HEK293 (cell line): ENCODE results near the gene PTH1R.

Source experiments
- MYNN ChIP-seq: fragments of 450-650 bp; formaldehyde crosslinking; IDR thresholded peaks from 2 replicates; pipeline ENCODE4 v1.5.1; 2016; ENCODE audit warnings: missing biosample characterization, missing genetic modification characterization, borderline replicate concordance
- TCF7L2 ChIP-seq: IDR thresholded peaks from 2 replicates; pipeline ENCODE4 v1.6.1; 2011; ENCODE audit warnings: low read depth, mild to moderate bottlenecking, inconsistent platforms, low read length, moderate library complexity, borderline replicate concordance
- TRIM28 ChIP-seq: IDR thresholded peaks from 2 replicates; pipeline ENCODE4 v1.6.1; 2011; ENCODE audit warnings: low read length, control low read depth, borderline replicate concordance
- ZIC2 ChIP-seq: fragments of 450-650 bp; formaldehyde crosslinking; IDR thresholded peaks from 2 replicates; pipeline ENCODE4 v1.5.1; 2016; ENCODE audit warnings: missing biosample characterization, missing genetic modification characterization
- ZNF174 ChIP-seq: fragments of 450-650 bp; formaldehyde crosslinking; IDR thresholded peaks from 2 replicates; pipeline ENCODE4 v1.5.0; 2017; ENCODE audit warnings: missing biosample characterization, mild to moderate bottlenecking, missing genetic modification characterization
- ZNF239 ChIP-seq: fragments of 450-650 bp; formaldehyde crosslinking; IDR thresholded peaks from 2 replicates; pipeline ENCODE4 v1.5.1; 2016; ENCODE audit warnings: missing biosample characterization, missing genetic modification characterization
- ZNF311 ChIP-seq: fragments of 450-650 bp; formaldehyde crosslinking; IDR thresholded peaks from 2 replicates; pipeline ENCODE4 v1.5.1; 2017; ENCODE audit warnings: missing biosample characterization, missing genetic modification characterization, borderline replicate concordance
- ZNF394 ChIP-seq: fragments of 450-650 bp; formaldehyde crosslinking; IDR thresholded peaks from 2 replicates; pipeline ENCODE4 v1.5.1; 2016; ENCODE audit warnings: missing biosample characterization, missing genetic modification characterization, mild to moderate bottlenecking, moderate library complexity, borderline replicate concordance
- ZNF416 ChIP-seq: fragments of 450-650 bp; formaldehyde crosslinking; IDR thresholded peaks from 2 replicates; pipeline ENCODE4 v1.5.1; 2016; ENCODE audit warnings: missing biosample characterization, missing genetic modification characterization
- ZNF837 ChIP-seq: fragments of 450-650 bp; formaldehyde crosslinking; IDR thresholded peaks from 2 replicates; pipeline ENCODE4 v1.5.1; 2016; ENCODE audit warnings: missing biosample characterization, missing genetic modification characterization
- TF ChIP-seq, protein P1 (sequence below): fragments of 450-650 bp; formaldehyde crosslinking; IDR thresholded peaks from 2 replicates; pipeline ENCODE4 v1.5.1; 2016; ENCODE audit warnings: missing biosample characterization, missing genetic modification characterization
- TF ChIP-seq, protein P2 (sequence below): fragments of 450-650 bp; formaldehyde crosslinking; IDR thresholded peaks from 2 replicates; pipeline ENCODE4 v1.5.1; 2016; ENCODE audit warnings: missing biosample characterization, missing genetic modification characterization

DNA sequence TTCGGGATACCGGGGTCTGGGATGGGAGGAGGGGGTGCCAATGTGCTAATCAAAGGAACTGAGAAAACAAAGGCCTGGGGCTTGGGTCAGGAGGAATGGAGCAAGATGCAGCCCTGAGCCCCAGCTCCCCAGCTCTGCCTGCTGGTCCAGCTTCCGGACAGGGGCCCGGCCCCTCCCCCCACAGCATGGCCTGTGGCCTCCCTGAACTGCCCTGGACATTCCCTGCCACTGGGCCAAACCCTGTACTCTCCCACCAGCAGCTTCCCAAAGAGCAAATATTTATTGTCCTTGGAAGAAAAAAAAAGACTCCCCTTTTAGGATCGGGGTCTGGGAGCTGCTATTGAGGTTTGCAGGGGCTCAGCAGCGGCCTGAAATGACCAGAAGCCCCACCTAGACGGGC, 8.6 kb upstream of the PTH1R start:
- no peak for TF ChIP-seq ZNF239 (tag by site-specific recombination)
- TF ChIP-seq, protein P1, sequence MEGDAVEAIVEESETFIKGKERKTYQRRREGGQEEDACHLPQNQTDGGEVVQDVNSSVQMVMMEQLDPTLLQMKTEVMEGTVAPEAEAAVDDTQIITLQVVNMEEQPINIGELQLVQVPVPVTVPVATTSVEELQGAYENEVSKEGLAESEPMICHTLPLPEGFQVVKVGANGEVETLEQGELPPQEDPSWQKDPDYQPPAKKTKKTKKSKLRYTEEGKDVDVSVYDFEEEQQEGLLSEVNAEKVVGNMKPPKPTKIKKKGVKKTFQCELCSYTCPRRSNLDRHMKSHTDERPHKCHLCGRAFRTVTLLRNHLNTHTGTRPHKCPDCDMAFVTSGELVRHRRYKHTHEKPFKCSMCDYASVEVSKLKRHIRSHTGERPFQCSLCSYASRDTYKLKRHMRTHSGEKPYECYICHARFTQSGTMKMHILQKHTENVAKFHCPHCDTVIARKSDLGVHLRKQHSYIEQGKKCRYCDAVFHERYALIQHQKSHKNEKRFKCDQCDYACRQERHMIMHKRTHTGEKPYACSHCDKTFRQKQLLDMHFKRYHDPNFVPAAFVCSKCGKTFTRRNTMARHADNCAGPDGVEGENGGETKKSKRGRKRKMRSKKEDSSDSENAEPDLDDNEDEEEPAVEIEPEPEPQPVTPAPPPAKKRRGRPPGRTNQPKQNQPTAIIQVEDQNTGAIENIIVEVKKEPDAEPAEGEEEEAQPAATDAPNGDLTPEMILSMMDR (tag by site-specific recombination), result no peak
- TF ChIP-seq, protein P2, sequence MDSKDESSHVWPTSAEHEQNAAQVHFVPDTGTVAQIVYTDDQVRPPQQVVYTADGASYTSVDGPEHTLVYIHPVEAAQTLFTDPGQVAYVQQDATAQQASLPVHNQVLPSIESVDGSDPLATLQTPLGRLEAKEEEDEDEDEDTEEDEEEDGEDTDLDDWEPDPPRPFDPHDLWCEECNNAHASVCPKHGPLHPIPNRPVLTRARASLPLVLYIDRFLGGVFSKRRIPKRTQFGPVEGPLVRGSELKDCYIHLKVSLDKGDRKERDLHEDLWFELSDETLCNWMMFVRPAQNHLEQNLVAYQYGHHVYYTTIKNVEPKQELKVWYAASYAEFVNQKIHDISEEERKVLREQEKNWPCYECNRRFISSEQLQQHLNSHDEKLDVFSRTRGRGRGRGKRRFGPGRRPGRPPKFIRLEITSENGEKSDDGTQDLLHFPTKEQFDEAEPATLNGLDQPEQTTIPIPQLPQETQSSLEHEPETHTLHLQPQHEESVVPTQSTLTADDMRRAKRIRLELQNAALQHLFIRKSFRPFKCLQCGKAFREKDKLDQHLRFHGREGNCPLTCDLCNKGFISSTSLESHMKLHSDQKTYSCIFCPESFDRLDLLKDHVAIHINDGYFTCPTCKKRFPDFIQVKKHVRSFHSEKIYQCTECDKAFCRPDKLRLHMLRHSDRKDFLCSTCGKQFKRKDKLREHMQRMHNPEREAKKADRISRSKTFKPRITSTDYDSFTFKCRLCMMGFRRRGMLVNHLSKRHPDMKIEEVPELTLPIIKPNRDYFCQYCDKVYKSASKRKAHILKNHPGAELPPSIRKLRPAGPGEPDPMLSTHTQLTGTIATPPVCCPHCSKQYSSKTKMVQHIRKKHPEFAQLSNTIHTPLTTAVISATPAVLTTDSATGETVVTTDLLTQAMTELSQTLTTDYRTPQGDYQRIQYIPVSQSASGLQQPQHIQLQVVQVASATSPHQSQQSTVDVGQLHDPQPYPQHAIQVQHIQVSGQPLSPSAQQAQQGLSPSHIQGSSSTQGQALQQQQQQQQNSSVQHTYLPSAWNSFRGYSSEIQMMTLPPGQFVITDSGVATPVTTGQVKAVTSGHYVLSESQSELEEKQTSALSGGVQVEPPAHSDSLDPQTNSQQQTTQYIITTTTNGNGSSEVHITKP, result no peak
- no peak for TF ChIP-seq ZNF837 (tag by site-specific recombination)
- TF ChIP-seq ZNF394 (tag by site-specific recombination), result no peak
- no peak for TF ChIP-seq ZNF174 (tag by site-specific recombination)
- TF ChIP-seq TRIM28, result no peak
- TF ChIP-seq ZIC2 (tag by site-specific recombination), result no peak
- TF ChIP-seq ZNF311 (tag by site-specific recombination), result no peak
- no peak for TF ChIP-seq TCF7L2
- no peak for TF ChIP-seq MYNN (tag by site-specific recombination)
- no peak for TF ChIP-seq ZNF416 (tag by site-specific recombination)
